ENCODE measurements around the gene PLXDC2.

Gene PLXDC2

DNA sequence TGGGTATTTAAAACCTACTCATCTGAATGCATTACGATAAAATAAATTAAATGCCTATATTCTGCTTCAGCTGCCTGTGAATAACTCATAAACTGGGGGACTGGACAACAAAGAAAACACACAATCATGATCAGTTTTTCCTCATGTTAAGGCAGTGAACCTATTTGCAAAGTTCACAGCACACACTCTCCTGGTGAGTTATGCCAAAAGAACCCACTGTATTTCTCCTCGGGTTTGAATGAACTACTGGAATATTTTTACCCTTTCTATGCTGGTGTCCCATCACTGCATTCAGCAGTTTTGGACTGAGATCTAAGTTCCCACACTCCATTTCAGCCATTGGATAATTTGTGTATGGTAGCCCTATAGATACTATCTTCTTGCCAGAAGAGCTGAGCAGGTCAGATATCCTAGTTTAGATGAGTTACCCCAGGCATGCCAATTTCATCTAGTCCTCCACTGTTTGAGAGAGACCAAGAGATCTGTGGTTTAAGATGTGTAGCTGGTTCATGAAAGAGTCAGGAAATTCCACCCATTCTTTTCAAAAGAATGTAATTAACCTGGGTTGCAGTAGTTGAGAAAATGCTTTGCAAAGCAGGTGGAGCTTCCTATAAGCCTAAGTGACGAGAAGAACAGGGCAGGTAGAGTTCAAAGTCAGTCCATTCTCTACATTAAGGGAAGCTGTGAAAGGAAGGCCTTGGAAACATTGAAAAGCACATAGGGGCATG, 101.7 kb downstream of the PLXDC2 start:
- Histone ChIP-seq H3K9me3 (ENCODE audit: control insufficient read depth, insufficient read depth, low read depth, low read length) (no peaks in the 10 kb centered on the region), H3K27ac (ENCODE audit: extremely low read depth, low read depth, low read length) (no peak overlapping the region), H3K36me3 (ENCODE audit: control insufficient read depth in 2 of 2, insufficient read depth in 1 of 2, low read length in 2 of 2) (no peaks in the 10 kb centered on the region), H3K4me1 (ENCODE audit: control insufficient read depth, insufficient read depth, low read length) (peaks cover 15% of the 10 kb centered on the region), H3K4me3 (ENCODE audit: low read depth, low read length) (no peak overlapping the region)
- CTCF ChIA-PET, result no interaction called here
- POLR2A ChIA-PET, result no interaction called here
- no peak for TF ChIP-seq ZNF174 (tag by site-specific recombination; IDR thresholded peaks at IDR 0.05)
- no peak for TF ChIP-seq TCF7L2 (IDR thresholded peaks at IDR 0.05; ENCODE audit: borderline replicate concordance, low read depth, low read length)
- no peak for TF ChIP-seq ZNF274 (IDR thresholded peaks at IDR 0.05; ENCODE audit: low read length)
- no peak for TF ChIP-seq ZNF274 (tag by site-specific recombination; IDR thresholded peaks at IDR 0.05; ENCODE audit: borderline replicate concordance)
- TF ChIP-seq, protein P1, sequence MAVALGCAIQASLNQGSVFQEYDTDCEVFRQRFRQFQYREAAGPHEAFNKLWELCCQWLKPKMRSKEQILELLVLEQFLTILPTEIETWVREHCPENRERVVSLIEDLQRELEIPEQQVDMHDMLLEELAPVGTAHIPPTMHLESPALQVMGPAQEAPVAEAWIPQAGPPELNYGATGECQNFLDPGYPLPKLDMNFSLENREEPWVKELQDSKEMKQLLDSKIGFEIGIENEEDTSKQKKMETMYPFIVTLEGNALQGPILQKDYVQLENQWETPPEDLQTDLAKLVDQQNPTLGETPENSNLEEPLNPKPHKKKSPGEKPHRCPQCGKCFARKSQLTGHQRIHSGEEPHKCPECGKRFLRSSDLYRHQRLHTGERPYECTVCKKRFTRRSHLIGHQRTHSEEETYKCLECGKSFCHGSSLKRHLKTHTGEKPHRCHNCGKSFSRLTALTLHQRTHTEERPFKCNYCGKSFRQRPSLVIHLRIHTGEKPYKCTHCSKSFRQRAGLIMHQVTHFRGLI (tag by site-specific recombination; IDR thresholded peaks at IDR 0.05), result no peak
- TF ChIP-seq SALL2 (tag by site-specific recombination; IDR thresholded peaks at IDR 0.05; ENCODE audit: borderline replicate concordance), result no peak
- no peak for TF ChIP-seq ZNF776 (tag by site-specific recombination; IDR thresholded peaks at IDR 0.05; ENCODE audit: borderline replicate concordance)
- TF ChIP-seq SETDB1 (IDR thresholded peaks at IDR 0.05; ENCODE audit: insufficient read length, low read length), result no peak
- no peak for TF ChIP-seq ZNF623 (tag by site-specific recombination; IDR thresholded peaks at IDR 0.05)

DNA sequence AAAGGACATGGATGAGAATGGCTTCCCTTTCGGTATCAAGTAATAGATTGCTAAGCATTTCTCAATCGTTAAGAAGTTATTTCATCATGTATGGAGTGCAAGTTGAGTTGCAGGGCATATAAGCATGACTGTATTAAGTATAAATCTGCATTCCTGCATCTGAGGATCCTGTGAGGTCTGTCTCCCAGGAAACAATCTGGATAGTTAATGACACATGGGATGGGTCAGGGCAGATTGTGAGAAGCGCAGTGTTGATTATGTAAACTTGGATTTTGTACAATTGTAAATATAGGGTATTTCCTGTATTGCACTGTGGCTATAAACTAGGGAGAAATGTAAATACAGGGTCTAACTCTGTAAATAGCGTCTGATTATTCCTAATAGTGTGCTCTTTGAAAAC, 102.6 kb downstream of the PLXDC2 start:
- ChIA-PET POLR2A (no interaction called here), CTCF (no interaction called here)
- Histone ChIP-seq H3K4me3 (ENCODE audit: low read depth, low read length) (no peak overlapping the region), H3K27ac (ENCODE audit: extremely low read depth, low read depth, low read length) (no peak overlapping the region), H3K36me3 (ENCODE audit: control insufficient read depth in 2 of 2, insufficient read depth in 1 of 2, low read length in 2 of 2) (no peaks in the 10 kb centered on the region), H3K9me3 (ENCODE audit: control insufficient read depth, insufficient read depth, low read depth, low read length) (no peaks in the 10 kb centered on the region), H3K4me1 (ENCODE audit: control insufficient read depth, insufficient read depth, low read length) (peaks cover 17% of the 10 kb centered on the region)
- no peak for TF ChIP-seq ZNF114 (tag by site-specific recombination; IDR thresholded peaks at IDR 0.05)
- TF ChIP-seq, protein P2, sequence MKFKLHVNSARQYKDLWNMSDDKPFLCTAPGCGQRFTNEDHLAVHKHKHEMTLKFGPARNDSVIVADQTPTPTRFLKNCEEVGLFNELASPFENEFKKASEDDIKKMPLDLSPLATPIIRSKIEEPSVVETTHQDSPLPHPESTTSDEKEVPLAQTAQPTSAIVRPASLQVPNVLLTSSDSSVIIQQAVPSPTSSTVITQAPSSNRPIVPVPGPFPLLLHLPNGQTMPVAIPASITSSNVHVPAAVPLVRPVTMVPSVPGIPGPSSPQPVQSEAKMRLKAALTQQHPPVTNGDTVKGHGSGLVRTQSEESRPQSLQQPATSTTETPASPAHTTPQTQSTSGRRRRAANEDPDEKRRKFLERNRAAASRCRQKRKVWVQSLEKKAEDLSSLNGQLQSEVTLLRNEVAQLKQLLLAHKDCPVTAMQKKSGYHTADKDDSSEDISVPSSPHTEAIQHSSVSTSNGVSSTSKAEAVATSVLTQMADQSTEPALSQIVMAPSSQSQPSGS (tag by site-specific recombination; IDR thresholded peaks at IDR 0.05; ENCODE audit: low read depth), result no peak
- TF ChIP-seq HOXA7 (CRISPR knock-in tag; IDR thresholded peaks at IDR 0.05; ENCODE audit: borderline replicate concordance), result no peak
- no peak for TF ChIP-seq ZNF843 (tag by site-specific recombination; IDR thresholded peaks at IDR 0.05)
- TF ChIP-seq, protein P3, sequence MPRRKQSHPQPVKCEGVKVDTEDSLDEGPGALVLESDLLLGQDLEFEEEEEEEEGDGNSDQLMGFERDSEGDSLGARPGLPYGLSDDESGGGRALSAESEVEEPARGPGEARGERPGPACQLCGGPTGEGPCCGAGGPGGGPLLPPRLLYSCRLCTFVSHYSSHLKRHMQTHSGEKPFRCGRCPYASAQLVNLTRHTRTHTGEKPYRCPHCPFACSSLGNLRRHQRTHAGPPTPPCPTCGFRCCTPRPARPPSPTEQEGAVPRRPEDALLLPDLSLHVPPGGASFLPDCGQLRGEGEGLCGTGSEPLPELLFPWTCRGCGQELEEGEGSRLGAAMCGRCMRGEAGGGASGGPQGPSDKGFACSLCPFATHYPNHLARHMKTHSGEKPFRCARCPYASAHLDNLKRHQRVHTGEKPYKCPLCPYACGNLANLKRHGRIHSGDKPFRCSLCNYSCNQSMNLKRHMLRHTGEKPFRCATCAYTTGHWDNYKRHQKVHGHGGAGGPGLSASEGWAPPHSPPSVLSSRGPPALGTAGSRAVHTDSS (tag by site-specific recombination; IDR thresholded peaks at IDR 0.05), result no peak
- TF ChIP-seq ZNF501 (tag by site-specific recombination; IDR thresholded peaks at IDR 0.05), result no peak
- TF ChIP-seq ZNF266 (tag by site-specific recombination; IDR thresholded peaks at IDR 0.05; ENCODE audit: low read depth), result no peak
- TF ChIP-seq ZNF423 (tag by site-specific recombination; IDR thresholded peaks at IDR 0.05), result no peak
- TF ChIP-seq ZNF549 (tag by site-specific recombination; IDR thresholded peaks at IDR 0.05), result no peak
- TF ChIP-seq ZNF785 (tag by site-specific recombination; IDR thresholded peaks at IDR 0.05), result no peak
- TF ChIP-seq, protein P4, sequence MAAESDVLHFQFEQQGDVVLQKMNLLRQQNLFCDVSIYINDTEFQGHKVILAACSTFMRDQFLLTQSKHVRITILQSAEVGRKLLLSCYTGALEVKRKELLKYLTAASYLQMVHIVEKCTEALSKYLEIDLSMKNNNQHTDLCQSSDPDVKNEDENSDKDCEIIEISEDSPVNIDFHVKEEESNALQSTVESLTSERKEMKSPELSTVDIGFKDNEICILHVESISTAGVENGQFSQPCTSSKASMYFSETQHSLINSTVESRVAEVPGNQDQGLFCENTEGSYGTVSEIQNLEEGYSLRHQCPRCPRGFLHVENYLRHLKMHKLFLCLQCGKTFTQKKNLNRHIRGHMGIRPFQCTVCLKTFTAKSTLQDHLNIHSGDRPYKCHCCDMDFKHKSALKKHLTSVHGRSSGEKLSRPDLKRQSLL (tag by site-specific recombination; IDR thresholded peaks at IDR 0.05), result no peak
